ENCODE measurements around the gene KCNN3. TPM values are rescaled to one million over a fixed set of nuclear protein-coding genes. Genes with fewer than 3 reads are reported as not detected.

KCNN3 gene
- total RNA-seq, 1 donor from 2014 or later: 0.92 TPM

DNA sequence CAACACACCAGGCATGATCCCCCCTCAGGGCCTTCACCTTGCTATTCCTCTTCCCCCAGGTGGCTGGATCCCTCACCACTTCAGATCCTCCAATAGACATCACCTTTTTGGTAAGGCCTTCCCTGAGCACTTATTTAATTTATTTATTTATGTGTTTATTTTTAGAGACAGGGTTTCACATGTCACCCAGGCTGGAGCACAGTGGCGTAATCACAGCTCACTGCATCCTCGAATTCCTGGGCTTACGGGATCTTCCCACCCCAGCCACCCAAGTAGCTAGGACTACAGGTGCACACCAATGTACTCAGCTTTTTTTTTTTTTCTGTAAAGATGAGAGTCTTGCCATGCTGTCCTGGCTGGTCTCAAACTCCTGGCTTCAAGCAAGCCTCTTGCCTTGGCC, 17.2 kb downstream of the KCNN3 start:
- peaks cover 13% of the 10 kb centered on the region for H3K4me1 Mint-ChIP-seq (ENCODE audit: low read depth)
- DNase-seq (ENCODE audit: low spot score): no peak
- no peak overlapping the region for H3K4me3 Mint-ChIP-seq (ENCODE audit: unreplicated experiment)
- TF ChIP-seq, protein P1, sequence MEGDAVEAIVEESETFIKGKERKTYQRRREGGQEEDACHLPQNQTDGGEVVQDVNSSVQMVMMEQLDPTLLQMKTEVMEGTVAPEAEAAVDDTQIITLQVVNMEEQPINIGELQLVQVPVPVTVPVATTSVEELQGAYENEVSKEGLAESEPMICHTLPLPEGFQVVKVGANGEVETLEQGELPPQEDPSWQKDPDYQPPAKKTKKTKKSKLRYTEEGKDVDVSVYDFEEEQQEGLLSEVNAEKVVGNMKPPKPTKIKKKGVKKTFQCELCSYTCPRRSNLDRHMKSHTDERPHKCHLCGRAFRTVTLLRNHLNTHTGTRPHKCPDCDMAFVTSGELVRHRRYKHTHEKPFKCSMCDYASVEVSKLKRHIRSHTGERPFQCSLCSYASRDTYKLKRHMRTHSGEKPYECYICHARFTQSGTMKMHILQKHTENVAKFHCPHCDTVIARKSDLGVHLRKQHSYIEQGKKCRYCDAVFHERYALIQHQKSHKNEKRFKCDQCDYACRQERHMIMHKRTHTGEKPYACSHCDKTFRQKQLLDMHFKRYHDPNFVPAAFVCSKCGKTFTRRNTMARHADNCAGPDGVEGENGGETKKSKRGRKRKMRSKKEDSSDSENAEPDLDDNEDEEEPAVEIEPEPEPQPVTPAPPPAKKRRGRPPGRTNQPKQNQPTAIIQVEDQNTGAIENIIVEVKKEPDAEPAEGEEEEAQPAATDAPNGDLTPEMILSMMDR (IDR thresholded peaks at IDR 0.05): no peak
- no peak overlapping the region for H3K27ac Mint-ChIP-seq (ENCODE audit: unreplicated experiment)
- no peaks in the 10 kb centered on the region for H3K27me3 Mint-ChIP-seq (ENCODE audit: low read depth)
- H3K9me3 Mint-ChIP-seq (ENCODE audit: low read depth): no peaks in the 10 kb centered on the region
- H3K36me3 Mint-ChIP-seq (ENCODE audit: low read depth): no peaks in the 10 kb centered on the region

- DNase-seq (ENCODE audit: low spot score): no peak
- H3K9me3 Mint-ChIP-seq (ENCODE audit: low read depth): no peaks in the 10 kb centered on the region
- TF ChIP-seq, protein P1 (IDR thresholded peaks at IDR 0.05): no peak
- no peak overlapping the region for H3K27ac Mint-ChIP-seq (ENCODE audit: unreplicated experiment)
- no peaks in the 10 kb centered on the region for H3K36me3 Mint-ChIP-seq (ENCODE audit: low read depth)
- H3K4me3 Mint-ChIP-seq (ENCODE audit: unreplicated experiment): no peak overlapping the region
- peaks cover 16% of the 10 kb centered on the region for H3K4me1 Mint-ChIP-seq (ENCODE audit: low read depth)
- H3K27me3 Mint-ChIP-seq (ENCODE audit: low read depth): peaks cover 2% of the 10 kb centered on the region
Measured at GRCh38 chr1:154851392-154852177, 18.5 kb downstream of the KCNN3 start.

GRCh38 chr1:154849645-154850131, 20.4 kb downstream of the KCNN3 start:
- peaks cover 2% of the 10 kb centered on the region for H3K27me3 Mint-ChIP-seq (ENCODE audit: low read depth)
- TF ChIP-seq, protein P1 (IDR thresholded peaks at IDR 0.05): no peak
- no peaks in the 10 kb centered on the region for H3K9me3 Mint-ChIP-seq (ENCODE audit: low read depth)
- no peak overlapping the region for H3K27ac Mint-ChIP-seq (ENCODE audit: unreplicated experiment)
- H3K4me1 Mint-ChIP-seq (ENCODE audit: low read depth): peaks cover 16% of the 10 kb centered on the region
- H3K36me3 Mint-ChIP-seq (ENCODE audit: low read depth): no peaks in the 10 kb centered on the region
- no peak overlapping the region for H3K4me3 Mint-ChIP-seq (ENCODE audit: unreplicated experiment)
- DNase-seq (ENCODE audit: low spot score): no peak

DNA sequence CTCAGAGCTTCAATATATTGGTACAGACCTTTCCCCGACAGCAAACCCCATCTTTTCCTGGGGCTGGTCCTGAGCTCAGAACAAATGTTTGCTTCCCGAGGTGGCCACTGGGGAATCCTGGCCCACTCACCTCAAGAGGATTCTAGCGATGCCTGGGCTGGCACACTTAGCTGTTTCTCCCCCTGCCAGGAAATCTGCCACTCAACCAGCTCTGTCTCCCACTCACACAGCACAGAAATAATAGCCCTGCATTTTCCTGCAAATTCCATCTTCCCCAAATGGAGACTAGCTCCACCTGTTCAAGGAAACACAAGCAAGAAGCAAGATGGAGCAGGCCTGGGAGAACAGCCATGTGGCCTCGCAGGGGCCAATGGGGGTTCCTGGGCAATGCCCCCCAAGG, 21.1 kb downstream of the KCNN3 start:
- Mint-ChIP-seq H3K27ac (ENCODE audit: unreplicated experiment) (no peak overlapping the region), H3K27me3 (ENCODE audit: low read depth) (peaks cover 2% of the 10 kb centered on the region), H3K4me3 (ENCODE audit: unreplicated experiment) (no peak overlapping the region), H3K36me3 (ENCODE audit: low read depth) (no peaks in the 10 kb centered on the region), H3K9me3 (ENCODE audit: low read depth) (no peaks in the 10 kb centered on the region), H3K4me1 (ENCODE audit: low read depth) (peaks cover 16% of the 10 kb centered on the region)
- TF ChIP-seq, protein P1 (IDR thresholded peaks at IDR 0.05): no peak
- DNase-seq (ENCODE audit: low spot score): no peak

GRCh38 chr1:154847891-154848290, 22.2 kb downstream of the KCNN3 start:
- H3K4me3 Mint-ChIP-seq (ENCODE audit: unreplicated experiment): no peak overlapping the region
- peaks cover 2% of the 10 kb centered on the region for H3K27me3 Mint-ChIP-seq (ENCODE audit: low read depth)

More at GRCh38 chr1:154847891-154848290, 22.2 kb downstream of the KCNN3 start:
- no peak overlapping the region for H3K27ac Mint-ChIP-seq (ENCODE audit: unreplicated experiment)
- DNase-seq (ENCODE audit: low spot score): no peak
- H3K4me1 Mint-ChIP-seq (ENCODE audit: low read depth): peaks cover 16% of the 10 kb centered on the region
- no peaks in the 10 kb centered on the region for H3K36me3 Mint-ChIP-seq (ENCODE audit: low read depth)
- TF ChIP-seq, protein P1 (IDR thresholded peaks at IDR 0.05): no peak
- no peaks in the 10 kb centered on the region for H3K9me3 Mint-ChIP-seq (ENCODE audit: low read depth)
